Amygdala (tissue), 56 donors: ENCODE data around the gene TBC1D8.
A peak's percentile ranks its signal among the peaks of the same experiment; 100 is the strongest.
"Not testable (repeated sequence)": the region's sequence is repeated elsewhere in the genome, so short reads cannot be mapped to it uniquely, and the experiment has no call there.

Source experiments
- DNase-seq, 56 donors: peaks; one replicate each; lab custom pipeline; 2025; lab: John Stamatoyannopoulos, UW

The TBC1D8 gene

GRCh38 chr2:101081375-101081907, 69.7 kb downstream of the TBC1D8 start:
- DNase-seq = no peak

GRCh38 chr2:101080211-101081068, 70.7 kb downstream of the TBC1D8 start:
- DNase-seq = no peak

- no peak for DNase-seq
These were observed 74.6 kb downstream of the TBC1D8 start for GRCh38 chr2:101076581-101076980.

GRCh38 chr2:101064868-101065549, 86.2 kb downstream of the TBC1D8 start:
- DNase-seq = peak in 1 of 56 donors; percentile 9

GRCh38 chr2:101064505-101064867, 86.7 kb downstream of the TBC1D8 start:
- DNase-seq = no peak

- no peak for DNase-seq
These were observed 87.1 kb downstream of the TBC1D8 start for GRCh38 chr2:101064125-101064502.

GRCh38 chr2:101063352-101064124, 87.6 kb downstream of the TBC1D8 start:
- DNase-seq = no peak

GRCh38 chr2:101058386-101058785, 92.8 kb downstream of the TBC1D8 start:
- DNase-seq = no peak

GRCh38 chr2:101057051-101057933, 93.9 kb downstream of the TBC1D8 start:
- no peak for DNase-seq

- DNase-seq = no peak
These were observed 98.1 kb downstream of the TBC1D8 start for GRCh38 chr2:101053117-101053516.

GRCh38 chr2:101052147-101052546, 99.0 kb downstream of the TBC1D8 start:
- DNase-seq = no peak

- not testable (repeated sequence) for DNase-seq
These were observed 100.3 kb downstream of the TBC1D8 start for GRCh38 chr2:101050886-101051285.

- no peak for DNase-seq
These were observed 102.4 kb downstream of the TBC1D8 start for GRCh38 chr2:101048756-101049155.

GRCh38 chr2:101047774-101048173, 103.4 kb downstream of the TBC1D8 start:
- DNase-seq = no peak

- DNase-seq = peak in 2 of 56 donors; percentile 3 to 12
These were observed 104.0 kb downstream of the TBC1D8 start for GRCh38 chr2:101047075-101047766.

GRCh38 chr2:101045330-101045729, 105.9 kb downstream of the TBC1D8 start:
- DNase-seq = no peak

- no peak for DNase-seq
These were observed 109.8 kb downstream of the TBC1D8 start for GRCh38 chr2:101041413-101041812.

GRCh38 chr2:101040761-101041160, 110.4 kb downstream of the TBC1D8 start:
- peak in 1 of 56 donors; percentile 4 for DNase-seq

- no peak for DNase-seq
These were observed 111.1 kb downstream of the TBC1D8 start for GRCh38 chr2:101040072-101040471.
